ENCODE measurements around the gene DLGAP1. TPM values are rescaled to one million over a fixed set of nuclear protein-coding genes. Genes with fewer than 3 reads are reported as not detected.
A peak's percentile ranks its signal among the peaks of the same experiment; 100 is the strongest.

The DLGAP1 gene
- total RNA-seq, 1 experiment from 2014 or later = 23.2 TPM

DNA sequence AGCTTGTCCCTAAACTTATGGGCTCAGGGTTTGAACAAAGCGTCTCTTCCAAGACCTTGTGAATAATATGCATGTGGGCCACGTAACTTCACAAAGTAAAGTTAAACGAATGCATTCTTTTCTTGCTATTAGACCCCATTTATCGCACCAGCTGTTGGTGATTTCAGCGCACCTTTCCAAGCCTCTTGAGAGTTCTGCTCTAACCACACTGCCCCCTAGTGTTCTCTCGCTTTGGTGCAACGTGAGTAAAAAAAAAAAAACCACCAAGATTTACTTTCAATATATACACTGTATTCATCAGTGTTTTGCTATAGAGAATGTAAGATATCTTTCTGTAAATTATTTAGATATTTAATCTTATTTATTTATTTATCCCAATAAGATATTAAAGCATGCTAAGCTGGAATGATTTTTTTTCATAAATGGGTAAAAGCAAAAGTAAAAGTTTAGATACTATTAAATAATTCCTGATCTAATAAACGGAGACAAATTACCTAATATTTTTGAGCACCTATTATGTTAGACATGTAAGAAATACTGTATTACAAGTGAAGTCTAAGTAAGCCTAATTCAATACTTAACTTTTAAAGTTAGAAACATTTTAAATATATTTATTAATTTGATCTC is 459.5 kb downstream of the DLGAP1 start:
- H3K79me2 ChIP-seq (ENCODE audit: insufficient read depth, low read length) = no peaks in the 10 kb centered on the region
- H3K4me2 ChIP-seq (ENCODE audit: insufficient read depth, insufficient read length, low read length) = no peak overlapping the region
- no peak overlapping the region for H3K18ac ChIP-seq (ENCODE audit: insufficient read length, low read depth, low read length)
- H3K4me1 ChIP-seq (ENCODE audit: insufficient read depth, low read length) = no peaks in the 10 kb centered on the region; the same call in 1 of the 2 replicates
- H2BK5ac ChIP-seq (ENCODE audit: insufficient read length, low read length) = no peak overlapping the region
- H2BK15ac ChIP-seq (ENCODE audit: low read depth, low read length) = no peak overlapping the region
- no peak overlapping the region for H3K56ac ChIP-seq (ENCODE audit: insufficient read length, low read depth, low read length)
- H4K91ac ChIP-seq (ENCODE audit: insufficient read length, low read depth, low read length) = no peak overlapping the region
- no peaks in the 10 kb centered on the region; the same call in 1 of the 2 replicates for H3K27me3 Mint-ChIP-seq (ENCODE audit: low read depth)
- no peak overlapping the region for H3K27ac ChIP-seq (ENCODE audit: insufficient read length, low read depth, low read length)
- no peaks in the 10 kb centered on the region for H3K79me1 ChIP-seq (ENCODE audit: insufficient read depth, low read depth, low read length, poor library complexity, severe bottlenecking)
- no peaks in the 10 kb centered on the region for H3K27me3 ChIP-seq (ENCODE audit: insufficient read depth, low read length)
- no peak overlapping the region for H2BK120ac ChIP-seq (ENCODE audit: low read depth, low read length, poor library complexity, severe bottlenecking)
- H4K5ac ChIP-seq (ENCODE audit: insufficient read length, low read depth, low read length) = no peak overlapping the region
- no peak overlapping the region for H3T11ph ChIP-seq (ENCODE audit: low read length)
- H3K9ac ChIP-seq (ENCODE audit: extremely low read depth, insufficient read length, low read length) = no peak overlapping the region
- peak; percentile 53 for DNase-seq
- H3K9me3 ChIP-seq (ENCODE audit: control insufficient read depth, low read depth, low read length) = no peaks in the 10 kb centered on the region
- H2BK20ac ChIP-seq (ENCODE audit: low read depth, low read length, poor library complexity, severe bottlenecking) = no peak overlapping the region
- H2AFZ ChIP-seq (ENCODE audit: low read length) = no peak overlapping the region
- no peaks in the 10 kb centered on the region for H3K23me2 ChIP-seq (ENCODE audit: insufficient read length, low read depth, low read length, poor library complexity, severe bottlenecking)
- H2AK5ac ChIP-seq (ENCODE audit: insufficient read length, low read length) = no peak overlapping the region
- H3K23ac ChIP-seq (ENCODE audit: insufficient read length, low read depth, low read length) = no peak overlapping the region
- no peak overlapping the region for H3K4ac ChIP-seq (ENCODE audit: low read depth, low read length)
- H3K14ac ChIP-seq (ENCODE audit: insufficient read depth, low read length) = no peak overlapping the region
- no peak overlapping the region for H2BK12ac ChIP-seq (ENCODE audit: insufficient read length, low read depth, low read length)
- WGBS (ENCODE audit: extremely low coverage, insufficient read length, low lambda C conversion rate) = no CpG with 5 or more reads among the region's 8 CpGs
- no peaks in the 10 kb centered on the region for H3K9me3 Mint-ChIP-seq
- H4K8ac ChIP-seq (replicated peaks; ENCODE audit: insufficient read length, low read depth, low read length) = no peak overlapping the region
- TF ChIP-seq, protein P1, sequence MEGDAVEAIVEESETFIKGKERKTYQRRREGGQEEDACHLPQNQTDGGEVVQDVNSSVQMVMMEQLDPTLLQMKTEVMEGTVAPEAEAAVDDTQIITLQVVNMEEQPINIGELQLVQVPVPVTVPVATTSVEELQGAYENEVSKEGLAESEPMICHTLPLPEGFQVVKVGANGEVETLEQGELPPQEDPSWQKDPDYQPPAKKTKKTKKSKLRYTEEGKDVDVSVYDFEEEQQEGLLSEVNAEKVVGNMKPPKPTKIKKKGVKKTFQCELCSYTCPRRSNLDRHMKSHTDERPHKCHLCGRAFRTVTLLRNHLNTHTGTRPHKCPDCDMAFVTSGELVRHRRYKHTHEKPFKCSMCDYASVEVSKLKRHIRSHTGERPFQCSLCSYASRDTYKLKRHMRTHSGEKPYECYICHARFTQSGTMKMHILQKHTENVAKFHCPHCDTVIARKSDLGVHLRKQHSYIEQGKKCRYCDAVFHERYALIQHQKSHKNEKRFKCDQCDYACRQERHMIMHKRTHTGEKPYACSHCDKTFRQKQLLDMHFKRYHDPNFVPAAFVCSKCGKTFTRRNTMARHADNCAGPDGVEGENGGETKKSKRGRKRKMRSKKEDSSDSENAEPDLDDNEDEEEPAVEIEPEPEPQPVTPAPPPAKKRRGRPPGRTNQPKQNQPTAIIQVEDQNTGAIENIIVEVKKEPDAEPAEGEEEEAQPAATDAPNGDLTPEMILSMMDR (conservative IDR thresholded peaks at IDR 0.05) = peak; percentile 90
- H3K4me1 Mint-ChIP-seq = peaks cover 14 to 22% of the 10 kb centered on the region in 2 experiments
- H3K27ac Mint-ChIP-seq = no peak overlapping the region
- H3K4me3 Mint-ChIP-seq = no peak overlapping the region
- no peaks in the 10 kb centered on the region for H3K36me3 Mint-ChIP-seq (ENCODE audit: insufficient read depth in 1 of 3, low read depth in 3 of 3)
- no peaks in the 10 kb centered on the region for H4K20me1 ChIP-seq (ENCODE audit: control insufficient read depth, insufficient read depth, insufficient read length)
